Activated CD8-positive, alpha-beta memory T cell treated with anti-CD3 and anti-CD28 coated beads for 1 hour (primary cell): ENCODE measurements around the gene PRKAG2.

Experiments used
- DNase-seq, 2 donors: peaks; one replicate each; pipeline ENCODE4 v3.0.0-alpha.2; 2020; ENCODE audit warnings: low read depth in 1 of 2; ENCODE audit errors: extremely low read depth in 1 of 2

The PRKAG2 gene

GRCh38 chr7:151866761-151867655 lies 9.9 kb downstream of the PRKAG2 start:
- no peak for DNase-seq

- no peak for DNase-seq
Observed at GRCh38 chr7:151866028-151866427, 10.9 kb downstream of the PRKAG2 start.

- DNase-seq: no peak
Observed at GRCh38 chr7:151865070-151865670, 11.7 kb downstream of the PRKAG2 start.

GRCh38 chr7:151864561-151864960 lies 12.4 kb downstream of the PRKAG2 start:
- DNase-seq: no peak

GRCh38 chr7:151864081-151864480 lies 12.8 kb downstream of the PRKAG2 start:
- no peak for DNase-seq

- no peak for DNase-seq
Observed at GRCh38 chr7:151863386-151864079, 13.4 kb downstream of the PRKAG2 start.

GRCh38 chr7:151862606-151863381 lies 14.1 kb downstream of the PRKAG2 start:
- no peak for DNase-seq

- DNase-seq: no peak
Observed at GRCh38 chr7:151861881-151862280, 15.0 kb downstream of the PRKAG2 start.

GRCh38 chr7:151860771-151861170 lies 16.1 kb downstream of the PRKAG2 start:
- no peak for DNase-seq

GRCh38 chr7:151859948-151860685 lies 16.8 kb downstream of the PRKAG2 start:
- no peak for DNase-seq

- no peak for DNase-seq
Observed at GRCh38 chr7:151859111-151859947, 17.6 kb downstream of the PRKAG2 start.

- DNase-seq: no peak
Observed at GRCh38 chr7:151858456-151858855, 18.5 kb downstream of the PRKAG2 start.

GRCh38 chr7:151857866-151858450 lies 19.0 kb downstream of the PRKAG2 start:
- no peak for DNase-seq

GRCh38 chr7:151857412-151857811 lies 19.5 kb downstream of the PRKAG2 start:
- DNase-seq: no peak

- DNase-seq: no peak
Observed at GRCh38 chr7:151856516-151856915, 20.4 kb downstream of the PRKAG2 start.

GRCh38 chr7:151856098-151856497 lies 20.8 kb downstream of the PRKAG2 start:
- DNase-seq: no peak

- no peak for DNase-seq
Observed at GRCh38 chr7:151854720-151855071, 22.2 kb downstream of the PRKAG2 start.

GRCh38 chr7:151853896-151854719 lies 22.8 kb downstream of the PRKAG2 start:
- DNase-seq: no peak
